Nephron progenitor cell (in vitro differentiated cells): ENCODE data around the gene SRP9.

Source experiments
- DNase-seq: peaks from one replicate; pipeline ENCODE4 v3.0.0; 2021
- H3K27ac Mint-ChIP-seq: 2 replicates; pipeline ENCODE4 v1.8.0; 2021; ENCODE audit warnings: mild to moderate bottlenecking, moderate library complexity, mixed read lengths
- H3K27me3 Mint-ChIP-seq: 2 replicates; pipeline ENCODE4 v1.8.0; 2021; ENCODE audit warnings: mild to moderate bottlenecking, low read depth, mixed read lengths; ENCODE audit not compliant: poor library complexity
- H3K36me3 Mint-ChIP-seq: 2 replicates; pipeline ENCODE4 v1.8.0; 2021; ENCODE audit warnings: low read depth, mixed read lengths
- H3K4me1 Mint-ChIP-seq: 2 replicates; pipeline ENCODE4 v1.8.0; 2021; ENCODE audit warnings: mixed read lengths
- H3K4me3 Mint-ChIP-seq: 2 replicates; pipeline ENCODE4 v1.8.0; 2021; ENCODE audit warnings: mild to moderate bottlenecking, moderate library complexity, mixed read lengths
- H3K9me3 Mint-ChIP-seq: 2 replicates; pipeline ENCODE4 v1.8.0; 2021; ENCODE audit warnings: mild to moderate bottlenecking, moderate library complexity, mixed read lengths
- CTCF ChIP-seq: fragments of 200-600 bp; sonication (generic); IDR thresholded peaks from 2 replicates; pipeline ENCODE4 v1.5.0; 2021; ENCODE audit warnings: antibody characterized with exemption

The SRP9 gene

GRCh38 chr1:225746361-225747179, 31.1 kb upstream of the SRP9 start:
- TF ChIP-seq CTCF, result no peak
- H3K27me3 Mint-ChIP-seq, result peaks cover 19% of the 10 kb centered on the region
- no peaks in the 10 kb centered on the region for H3K36me3 Mint-ChIP-seq
- H3K9me3 Mint-ChIP-seq, result no peaks in the 10 kb centered on the region
- DNase-seq, result peak; percentile 29
- no peak overlapping the region for H3K4me3 Mint-ChIP-seq
- H3K27ac Mint-ChIP-seq, result peak overlapping the region; percentile 82
- peaks cover 54% of the 10 kb centered on the region for H3K4me1 Mint-ChIP-seq

GRCh38 chr1:225747566-225747965, 30.1 kb upstream of the SRP9 start:
- peaks cover 19% of the 10 kb centered on the region for H3K27me3 Mint-ChIP-seq
- no peak for TF ChIP-seq CTCF
- no peaks in the 10 kb centered on the region for H3K9me3 Mint-ChIP-seq
- DNase-seq, result no peak
- peak overlapping the region; percentile 64 for H3K27ac Mint-ChIP-seq
- no peak overlapping the region for H3K4me3 Mint-ChIP-seq
- H3K36me3 Mint-ChIP-seq, result no peaks in the 10 kb centered on the region
- peaks cover 63% of the 10 kb centered on the region for H3K4me1 Mint-ChIP-seq

GRCh38 chr1:225748529-225748928, 29.1 kb upstream of the SRP9 start:
- DNase-seq, result no peak
- Mint-ChIP-seq H3K27ac (peak overlapping the region; percentile 50), H3K4me3 (no peak overlapping the region), H3K4me1 (peaks cover 63% of the 10 kb centered on the region), H3K36me3 (no peaks in the 10 kb centered on the region), H3K27me3 (peaks cover 19% of the 10 kb centered on the region), H3K9me3 (no peaks in the 10 kb centered on the region)
- no peak for TF ChIP-seq CTCF

- peaks cover 69% of the 10 kb centered on the region for H3K4me1 Mint-ChIP-seq
- no peaks in the 10 kb centered on the region for H3K36me3 Mint-ChIP-seq
- H3K27me3 Mint-ChIP-seq, result peaks cover 19% of the 10 kb centered on the region
- no peak for TF ChIP-seq CTCF
- no peak for DNase-seq
- no peaks in the 10 kb centered on the region for H3K9me3 Mint-ChIP-seq
- no peak overlapping the region for H3K27ac Mint-ChIP-seq
- no peak overlapping the region for H3K4me3 Mint-ChIP-seq
Observed at GRCh38 chr1:225749706-225750105, 27.9 kb upstream of the SRP9 start.

- DNase-seq, result no peak
- Mint-ChIP-seq H3K27ac (no peak overlapping the region), H3K4me3 (no peak overlapping the region), H3K9me3 (no peaks in the 10 kb centered on the region), H3K36me3 (no peaks in the 10 kb centered on the region), H3K4me1 (peaks cover 70% of the 10 kb centered on the region), H3K27me3 (peaks cover 18% of the 10 kb centered on the region)
- TF ChIP-seq CTCF, result no peak
Observed at GRCh38 chr1:225750420-225750819, 27.2 kb upstream of the SRP9 start.
